ENCODE results near the gene CCSER1. TPM values are rescaled to one million over a fixed set of nuclear protein-coding genes. Genes with fewer than 3 reads are reported as not detected.
A peak's percentile ranks its signal among the peaks of the same experiment; 100 is the strongest.

Gene CCSER1
- total and polyA plus RNA-seq, 8 donors = 2.0 to 9.0 (median 4.2) TPM

- Histone ChIP-seq H3K36me3 (no peaks in the 10 kb centered on the region), H3K27ac (no peak overlapping the region), H3K4me3 (no peak overlapping the region), H3K9me3 (no peaks in the 10 kb centered on the region), H3K27me3 (no peaks in the 10 kb centered on the region), H3K4me1 (no peaks in the 10 kb centered on the region)
- intact Hi-C loops (cut with DNase I) = no loop called here
- ATAC-seq (no peak), DNase-seq (no peak)
- TF ChIP-seq, protein P1, sequence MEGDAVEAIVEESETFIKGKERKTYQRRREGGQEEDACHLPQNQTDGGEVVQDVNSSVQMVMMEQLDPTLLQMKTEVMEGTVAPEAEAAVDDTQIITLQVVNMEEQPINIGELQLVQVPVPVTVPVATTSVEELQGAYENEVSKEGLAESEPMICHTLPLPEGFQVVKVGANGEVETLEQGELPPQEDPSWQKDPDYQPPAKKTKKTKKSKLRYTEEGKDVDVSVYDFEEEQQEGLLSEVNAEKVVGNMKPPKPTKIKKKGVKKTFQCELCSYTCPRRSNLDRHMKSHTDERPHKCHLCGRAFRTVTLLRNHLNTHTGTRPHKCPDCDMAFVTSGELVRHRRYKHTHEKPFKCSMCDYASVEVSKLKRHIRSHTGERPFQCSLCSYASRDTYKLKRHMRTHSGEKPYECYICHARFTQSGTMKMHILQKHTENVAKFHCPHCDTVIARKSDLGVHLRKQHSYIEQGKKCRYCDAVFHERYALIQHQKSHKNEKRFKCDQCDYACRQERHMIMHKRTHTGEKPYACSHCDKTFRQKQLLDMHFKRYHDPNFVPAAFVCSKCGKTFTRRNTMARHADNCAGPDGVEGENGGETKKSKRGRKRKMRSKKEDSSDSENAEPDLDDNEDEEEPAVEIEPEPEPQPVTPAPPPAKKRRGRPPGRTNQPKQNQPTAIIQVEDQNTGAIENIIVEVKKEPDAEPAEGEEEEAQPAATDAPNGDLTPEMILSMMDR (IDR thresholded peaks at IDR 0.05) = no peak
Observed at GRCh38 chr4:90841676-90842075, 714.5 kb downstream of the CCSER1 start.

- no peak for DNase-seq
Observed at GRCh38 chr4:90842960-90843359, 715.8 kb downstream of the CCSER1 start.

DNA sequence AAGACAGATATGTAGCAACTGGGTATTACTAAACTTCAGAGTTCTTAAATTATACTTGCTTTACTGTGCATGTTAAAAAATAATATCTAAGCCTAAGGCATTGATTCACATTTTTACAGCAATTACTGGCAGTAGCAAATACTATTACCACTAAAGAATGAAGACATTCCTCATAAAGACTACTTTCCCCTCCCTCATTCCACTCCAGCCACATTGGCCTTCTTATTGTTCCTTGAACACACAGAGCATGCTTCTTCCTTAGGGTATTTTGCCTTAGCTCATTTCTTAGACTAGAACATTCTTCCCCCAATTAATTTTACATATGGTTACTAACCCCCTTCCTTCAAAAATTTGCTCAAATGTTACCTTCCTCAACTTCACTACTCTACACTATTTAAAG, 717.0 kb downstream of the CCSER1 start:
- H3K4me3 ChIP-seq = no peak overlapping the region
- H3K27ac ChIP-seq = no peak overlapping the region
- intact Hi-C loops (cut with DNase I) = no loop called here
- H3K4me1 ChIP-seq = no peaks in the 10 kb centered on the region
- no peaks in the 10 kb centered on the region for H3K36me3 ChIP-seq
- no peaks in the 10 kb centered on the region for H3K9me3 ChIP-seq
- DNase-seq (no peak), ATAC-seq (no peak)
- TF ChIP-seq, protein P1 (IDR thresholded peaks at IDR 0.05) = no peak
- no peaks in the 10 kb centered on the region for H3K27me3 ChIP-seq

More at GRCh38 chr4:90842960-90843359, 715.8 kb downstream of the CCSER1 start:
- Histone ChIP-seq H3K4me3 (no peak overlapping the region), H3K36me3 (no peaks in the 10 kb centered on the region), H3K27me3 (no peaks in the 10 kb centered on the region), H3K4me1 (no peaks in the 10 kb centered on the region), H3K9me3 (no peaks in the 10 kb centered on the region), H3K27ac (no peak overlapping the region)
- TF ChIP-seq, protein P1 (IDR thresholded peaks at IDR 0.05) = no peak
- intact Hi-C loops (cut with DNase I) = no loop called here
- ATAC-seq = peak; percentile 88

DNA sequence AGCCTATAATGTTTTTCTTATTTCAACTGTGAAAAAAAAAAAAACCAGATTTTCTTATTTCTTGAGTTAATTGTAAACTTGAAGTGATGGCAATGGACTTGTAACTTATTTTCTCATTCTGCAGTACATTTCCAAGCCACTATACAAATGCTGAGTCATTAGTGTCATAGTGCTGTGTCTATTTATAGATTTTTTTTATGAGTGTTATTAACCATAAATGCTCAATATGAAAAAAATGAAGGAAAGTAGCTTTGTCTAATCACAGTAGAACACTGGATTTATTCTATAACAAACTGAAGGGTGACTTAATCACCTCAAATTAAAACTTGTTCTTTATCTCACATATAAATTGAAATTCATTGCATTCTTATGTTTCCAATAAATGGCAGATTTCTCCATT, 718.6 kb downstream of the CCSER1 start:
- no peak for DNase-seq
- intact Hi-C loops (cut with DNase I) = no loop called here

GRCh38 chr4:90852237-90852636, 725.0 kb downstream of the CCSER1 start:
- H3K9me3 ChIP-seq = no peaks in the 10 kb centered on the region
- no peaks in the 10 kb centered on the region for H3K4me1 ChIP-seq
- ATAC-seq (peak; percentile 27), DNase-seq (peak in 1 of 4 donors; percentile 5)
- no peak overlapping the region for H3K4me3 ChIP-seq
- H3K36me3 ChIP-seq = no peaks in the 10 kb centered on the region
- no peaks in the 10 kb centered on the region for H3K27me3 ChIP-seq
- H3K27ac ChIP-seq = no peak overlapping the region
- TF ChIP-seq, protein P1 (IDR thresholded peaks at IDR 0.05) = no peak
- intact Hi-C loops (cut with DNase I) = no loop called here

More for the DNA sequence above, 718.6 kb downstream of the CCSER1 start:
- no peak for ATAC-seq
- Histone ChIP-seq H3K4me1 (no peaks in the 10 kb centered on the region), H3K27me3 (no peaks in the 10 kb centered on the region), H3K9me3 (no peaks in the 10 kb centered on the region), H3K36me3 (no peaks in the 10 kb centered on the region), H3K4me3 (no peak overlapping the region), H3K27ac (no peak overlapping the region)
- TF ChIP-seq, protein P1 (IDR thresholded peaks at IDR 0.05) = no peak
